ENCODE measurements around the gene CYBA. TPM values are rescaled to one million over a fixed set of nuclear protein-coding genes. Genes with fewer than 3 reads are reported as not detected.

CYBA gene
- total RNA-seq, 1 donor from 2014 or later: 222 TPM

DNA sequence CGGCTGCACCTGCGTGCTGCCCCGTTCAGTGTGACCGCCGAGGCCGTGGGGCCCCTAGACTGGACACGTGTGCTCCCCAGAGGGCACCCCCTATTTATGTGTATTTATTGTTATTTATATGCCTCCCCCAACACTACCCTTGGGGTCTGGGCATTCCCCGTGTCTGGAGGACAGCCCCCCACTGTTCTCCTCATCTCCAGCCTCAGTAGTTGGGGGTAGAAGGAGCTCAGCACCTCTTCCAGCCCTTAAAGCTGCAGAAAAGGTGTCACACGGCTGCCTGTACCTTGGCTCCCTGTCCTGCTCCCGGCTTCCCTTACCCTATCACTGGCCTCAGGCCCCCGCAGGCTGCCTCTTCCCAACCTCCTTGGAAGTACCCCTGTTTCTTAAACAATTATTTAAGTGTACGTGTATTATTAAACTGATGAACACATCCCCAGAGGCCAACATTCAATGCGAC is 10.8 kb downstream of the CYBA start:
- H3K27ac Mint-ChIP-seq: no peak overlapping the region

GRCh38 chr16:88639231-88640038 is 11.4 kb downstream of the CYBA start:
- Mint-ChIP-seq H3K36me3 (ENCODE audit: low read depth) (peaks cover 16% of the 10 kb centered on the region), H3K4me3 (no peak overlapping the region), H3K27ac (no peak overlapping the region), H3K9me3 (no peaks in the 10 kb centered on the region), H3K27me3 (peaks cover 25% of the 10 kb centered on the region), H3K4me1 (peaks cover 21% of the 10 kb centered on the region)
- DNase-seq: peak; percentile 67
- intact Hi-C loops (cut with micrococcal nuclease): loop anchor here (5.0 kb wide), 1 partner anchor 63 kb away; no protein-coding TSS in a partner anchor

More for the DNA sequence above, 10.8 kb downstream of the CYBA start:
- Mint-ChIP-seq H3K4me3 (no peak overlapping the region), H3K27me3 (peaks cover 25% of the 10 kb centered on the region), H3K36me3 (ENCODE audit: low read depth) (peaks cover 22% of the 10 kb centered on the region), H3K9me3 (no peaks in the 10 kb centered on the region), H3K4me1 (peaks cover 20% of the 10 kb centered on the region)
- intact Hi-C loops (cut with micrococcal nuclease): no loop called here
- no peak for DNase-seq

DNA sequence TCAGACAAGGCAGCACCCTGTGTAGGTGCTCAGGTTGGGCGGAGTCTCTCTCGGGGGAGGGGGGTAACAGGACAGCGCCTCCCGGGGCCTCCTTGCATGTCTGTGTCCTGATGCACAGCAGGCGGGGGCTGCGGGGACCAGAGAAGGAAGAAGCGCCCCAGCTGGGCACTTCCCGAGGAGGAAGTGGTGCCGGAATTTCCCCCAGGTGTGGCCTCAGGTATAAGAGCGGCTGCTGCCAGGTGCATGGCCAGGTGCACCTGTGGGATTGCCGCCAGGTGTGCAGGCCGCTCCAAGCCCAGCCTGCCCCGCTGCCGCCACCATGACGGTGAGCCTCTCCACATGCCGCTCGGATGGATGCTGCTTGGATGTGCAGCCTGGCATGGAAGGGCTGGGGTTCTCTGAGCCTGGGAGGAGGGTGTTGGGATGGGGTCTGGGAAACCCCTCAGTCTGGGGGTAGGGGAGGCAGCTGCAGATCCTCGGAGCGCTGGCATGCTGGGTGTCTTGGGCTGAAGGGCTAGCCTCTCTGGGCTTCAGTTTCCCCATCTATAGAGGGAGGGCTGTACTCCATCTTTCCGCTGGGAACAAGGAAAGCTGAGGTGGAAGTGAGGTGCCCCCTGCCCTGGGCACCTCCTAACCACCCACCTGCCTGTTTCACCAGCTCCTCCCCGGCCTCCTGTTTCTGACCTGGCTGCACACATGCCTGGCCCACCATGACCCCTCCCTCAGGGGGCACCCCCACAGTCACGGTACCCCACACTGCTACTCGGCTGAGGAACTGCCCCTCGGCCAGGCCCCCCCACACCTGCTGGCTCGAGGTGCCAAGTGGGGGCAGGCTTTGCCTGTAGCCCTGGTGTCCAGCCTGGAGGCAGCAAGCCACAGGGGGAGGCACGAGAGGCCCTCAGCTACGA is 12.3 kb downstream of the CYBA start, which contains the start of gene IL17C:
Gene IL17C, plus strand, starts transcription at position 250 of the 908 bp plus-strand sequence. Its CDS starts 70 bp downstream, at position 320.
- intact Hi-C loops (cut with micrococcal nuclease): loop anchor here (5.0 kb wide), 1 partner anchor 64 kb away; no protein-coding TSS in a partner anchor
- DNase-seq: no peak
- Mint-ChIP-seq H3K9me3 (no peaks in the 10 kb centered on the region), H3K4me3 (no peak within 1 kb of the TSS), H3K27me3 (peaks cover 25% of the 10 kb centered on the region), H3K36me3 (ENCODE audit: low read depth) (peaks cover 8% of the 10 kb centered on the region), H3K27ac (peak within 1 kb of the TSS; percentile 8), H3K4me1 (peaks cover 24% of the 10 kb centered on the region)

DNA sequence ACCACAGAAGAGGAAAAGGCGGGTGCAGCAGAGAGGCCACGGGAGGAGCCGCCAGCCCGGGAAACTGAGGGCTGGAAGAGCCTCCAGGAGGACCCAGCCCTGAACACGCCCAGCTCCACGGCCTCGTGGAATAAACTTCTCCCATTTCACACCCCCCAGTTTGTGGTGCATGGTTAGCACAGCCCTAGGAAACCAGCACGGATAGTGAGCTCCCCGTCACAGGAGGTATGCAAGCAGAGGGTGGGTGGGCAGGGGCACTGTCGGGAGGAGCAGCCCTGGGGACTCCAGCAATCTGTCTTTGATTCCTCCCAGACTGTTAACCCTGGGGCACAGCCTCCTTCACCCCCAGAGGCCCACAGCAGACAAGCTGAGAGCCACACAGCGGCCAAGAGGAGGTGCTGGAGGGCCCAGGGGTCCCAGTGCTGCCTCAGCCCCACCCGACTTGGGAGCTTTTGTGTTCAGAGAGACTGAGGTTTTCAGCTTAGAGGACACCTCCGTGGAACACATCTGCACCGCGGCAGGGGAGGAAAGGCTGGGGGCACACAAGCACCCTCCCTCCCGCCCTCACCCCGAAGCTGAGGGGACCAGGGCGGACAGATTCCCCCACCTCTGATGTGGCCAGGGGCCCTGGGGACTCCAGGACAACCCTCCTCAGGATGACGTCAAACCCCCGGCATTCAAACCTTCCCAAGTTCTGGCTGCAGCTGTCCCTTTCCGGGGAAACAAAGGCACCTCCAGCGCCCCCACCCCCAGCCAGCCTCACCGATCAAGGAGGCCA is 14.2 kb downstream of the CYBA start:
- intact Hi-C loops (cut with micrococcal nuclease): loop anchor here (5.0 kb wide), 1 partner anchor 66 kb away; no protein-coding TSS in a partner anchor
- Mint-ChIP-seq H3K27me3 (peaks cover 25% of the 10 kb centered on the region), H3K4me1 (peaks cover 23% of the 10 kb centered on the region), H3K36me3 (ENCODE audit: low read depth) (peaks cover 4% of the 10 kb centered on the region), H3K9me3 (no peaks in the 10 kb centered on the region), H3K27ac (peak overlapping the region; percentile 8), H3K4me3 (peak overlapping the region; percentile 8)
- DNase-seq: no peak

GRCh38 chr16:88635671-88636319 is 15.1 kb downstream of the CYBA start:
- no peaks in the 10 kb centered on the region for H3K9me3 Mint-ChIP-seq
- peaks cover 23% of the 10 kb centered on the region for H3K27me3 Mint-ChIP-seq
- peak overlapping the region; percentile 74 for H3K27ac Mint-ChIP-seq
- peaks cover 10% of the 10 kb centered on the region for H3K36me3 Mint-ChIP-seq (ENCODE audit: low read depth)
- peak overlapping the region; percentile 59 for H3K4me3 Mint-ChIP-seq
- DNase-seq: no peak
- intact Hi-C loops (cut with micrococcal nuclease): loop anchor here (2.0 to 5.0 kb wide), 2 partner anchors 15 to 67 kb away; partner anchors contain the start of gene CYBA
- peaks cover 23% of the 10 kb centered on the region for H3K4me1 Mint-ChIP-seq

DNA sequence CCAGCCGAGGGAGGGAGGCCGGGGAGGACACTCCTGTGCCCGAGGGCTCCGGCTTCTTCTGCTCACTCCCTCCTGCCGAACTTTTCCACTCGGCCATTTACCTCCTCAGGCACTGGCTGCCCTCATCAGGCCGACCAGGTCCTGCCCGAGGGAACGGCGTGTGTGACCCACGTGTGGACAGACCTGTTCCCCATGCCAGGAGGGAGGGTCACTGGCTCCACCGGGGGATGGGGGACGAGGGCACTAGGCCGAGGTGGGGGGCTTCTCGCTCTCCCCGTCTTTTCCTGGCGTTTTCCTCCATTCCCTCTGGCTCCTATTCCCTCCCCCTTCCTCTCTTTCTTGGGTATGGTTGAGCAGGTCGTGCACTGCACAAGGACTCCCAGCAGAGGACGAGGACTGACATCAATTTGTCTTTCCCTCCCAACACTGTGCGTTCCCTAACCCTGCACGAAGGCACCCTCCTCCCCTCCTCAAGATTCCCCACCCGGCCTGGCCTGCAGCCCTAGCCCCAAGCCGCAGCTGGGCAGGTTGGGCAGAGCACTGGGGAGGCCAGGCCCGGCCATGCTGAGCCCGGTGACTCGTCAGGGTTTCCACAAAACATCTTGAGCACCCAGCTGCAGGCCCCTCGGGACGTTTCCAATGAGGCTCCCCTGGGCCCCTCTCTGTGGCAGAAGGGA is 15.7 kb downstream of the CYBA start:
- intact Hi-C loops (cut with micrococcal nuclease): loop anchor here (2.0 to 5.0 kb wide), 2 partner anchors 16 to 67 kb away; partner anchors contain the start of gene CYBA
- peaks cover 21% of the 10 kb centered on the region for H3K4me1 Mint-ChIP-seq
- no peak for DNase-seq
- H3K36me3 Mint-ChIP-seq (ENCODE audit: low read depth): peaks cover 10% of the 10 kb centered on the region
- peaks cover 18% of the 10 kb centered on the region for H3K27me3 Mint-ChIP-seq
- H3K9me3 Mint-ChIP-seq: no peaks in the 10 kb centered on the region
- H3K27ac Mint-ChIP-seq: peak overlapping the region; percentile 34
- H3K4me3 Mint-ChIP-seq: peak overlapping the region; percentile 79

DNA sequence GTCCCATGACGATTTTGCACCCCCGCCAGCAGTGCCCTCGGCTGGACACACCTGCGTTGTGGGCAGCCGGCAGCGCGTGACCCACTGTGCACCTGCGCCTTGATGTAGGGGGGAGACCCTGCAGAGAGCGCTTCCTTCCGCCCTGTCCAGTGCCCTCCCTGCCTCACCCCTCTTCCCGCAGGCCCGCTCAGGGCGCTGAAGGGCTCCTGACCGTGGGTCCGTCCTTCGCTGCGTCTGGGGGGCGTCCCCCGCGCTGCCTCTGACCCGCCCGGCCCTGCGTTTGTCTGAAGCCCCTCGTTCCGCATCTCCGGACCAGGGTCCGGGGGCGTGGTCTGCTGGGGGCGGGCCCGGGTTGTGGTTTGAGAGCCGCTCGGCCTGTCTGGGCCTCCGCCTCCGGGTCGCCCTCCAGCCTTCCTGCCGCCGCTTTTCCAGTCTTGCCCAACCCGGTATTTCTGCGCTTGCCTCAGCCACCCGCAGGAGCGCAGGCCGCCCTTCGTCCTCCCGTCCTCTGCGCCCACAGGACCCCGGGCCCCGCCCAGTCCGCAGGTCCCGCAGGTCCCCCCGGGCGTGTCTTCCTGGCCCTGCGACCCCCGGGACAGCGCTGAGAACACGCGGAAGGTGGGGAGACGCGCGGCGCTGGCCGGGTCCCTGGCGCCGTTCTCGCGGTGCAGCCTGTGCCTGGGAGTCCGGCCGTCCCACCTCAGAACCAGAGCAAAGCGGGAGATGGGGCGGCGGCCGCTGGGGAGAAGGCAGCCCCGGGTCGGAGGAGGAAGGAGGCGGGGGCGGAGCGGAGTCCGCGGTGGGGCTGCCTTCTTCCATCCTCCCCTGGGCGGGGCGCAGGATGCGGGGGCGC is 16.5 kb downstream of the CYBA start:
- peaks cover 20% of the 10 kb centered on the region for H3K4me1 Mint-ChIP-seq
- DNase-seq: peak; percentile 91
- H3K4me3 Mint-ChIP-seq: peak overlapping the region; percentile 79
- H3K36me3 Mint-ChIP-seq (ENCODE audit: low read depth): peaks cover 14% of the 10 kb centered on the region
- intact Hi-C loops (cut with micrococcal nuclease): loop anchor here (2.0 kb wide), 1 partner anchor 16 kb away; the partner anchor contains the start of gene CYBA
- peaks cover 14% of the 10 kb centered on the region for H3K27me3 Mint-ChIP-seq
- peak overlapping the region; percentile 48 for H3K27ac Mint-ChIP-seq
- H3K9me3 Mint-ChIP-seq: no peaks in the 10 kb centered on the region

- DNase-seq: peak; percentile 76
- peaks cover 15% of the 10 kb centered on the region for H3K36me3 Mint-ChIP-seq (ENCODE audit: low read depth)
- intact Hi-C loops (cut with micrococcal nuclease): loop anchor here (2.0 kb wide), 1 partner anchor 17 kb away; the partner anchor contains the start of gene CYBA
- no peaks in the 10 kb centered on the region for H3K9me3 Mint-ChIP-seq
- peaks cover 14% of the 10 kb centered on the region for H3K27me3 Mint-ChIP-seq
- H3K27ac Mint-ChIP-seq: peak overlapping the region; percentile 41
- H3K4me3 Mint-ChIP-seq: peak overlapping the region; percentile 56
- H3K4me1 Mint-ChIP-seq: peaks cover 20% of the 10 kb centered on the region
Measured at GRCh38 chr16:88633684-88634140, 17.1 kb downstream of the CYBA start.

DNA sequence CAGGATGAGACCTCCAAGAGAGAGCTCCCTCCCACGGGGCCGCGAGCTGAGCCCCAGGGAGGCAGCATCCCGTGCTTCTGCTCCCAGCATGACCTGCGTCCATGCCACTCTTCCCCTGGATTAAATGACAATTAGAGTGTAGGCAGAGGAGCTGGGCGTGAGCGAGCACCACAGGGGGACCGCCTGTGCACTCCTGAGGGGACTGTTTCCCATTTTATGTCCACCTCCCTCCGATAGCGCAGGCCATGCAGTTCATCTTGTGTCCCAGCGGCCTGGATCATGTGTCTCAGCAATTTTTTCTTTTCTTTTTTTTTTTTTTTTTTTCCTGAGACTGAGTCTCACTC is 18.3 kb downstream of the CYBA start:
- DNase-seq: peak; percentile 51
- Mint-ChIP-seq H3K27me3 (peaks cover 5% of the 10 kb centered on the region), H3K36me3 (ENCODE audit: low read depth) (peaks cover 19% of the 10 kb centered on the region), H3K4me1 (peaks cover 18% of the 10 kb centered on the region), H3K4me3 (no peak overlapping the region), H3K27ac (no peak overlapping the region), H3K9me3 (no peaks in the 10 kb centered on the region)
- intact Hi-C loops (cut with micrococcal nuclease): no loop called here

GRCh38 chr16:88631920-88632586 is 18.8 kb downstream of the CYBA start:
- Mint-ChIP-seq H3K9me3 (no peaks in the 10 kb centered on the region), H3K27ac (no peak overlapping the region), H3K36me3 (ENCODE audit: low read depth) (peaks cover 22% of the 10 kb centered on the region), H3K27me3 (peaks cover under 1% of the 10 kb centered on the region), H3K4me3 (no peak overlapping the region), H3K4me1 (peaks cover 13% of the 10 kb centered on the region)
- intact Hi-C loops (cut with micrococcal nuclease): no loop called here
- peak; percentile 51 for DNase-seq

- Mint-ChIP-seq H3K4me3 (no peak overlapping the region), H3K36me3 (ENCODE audit: low read depth) (peaks cover 28% of the 10 kb centered on the region), H3K9me3 (no peaks in the 10 kb centered on the region), H3K27me3 (no peaks in the 10 kb centered on the region), H3K27ac (no peak overlapping the region), H3K4me1 (peaks cover 12% of the 10 kb centered on the region)
- intact Hi-C loops (cut with micrococcal nuclease): no loop called here
- no peak for DNase-seq
Measured at GRCh38 chr16:88631384-88631783, 19.5 kb downstream of the CYBA start.

All from activated CD4-positive, alpha-beta T cell treated with anti-CD3 and anti-CD28 coated beads, Interleukin-2, amount 10 ng/mL, durations not matched to agents 24 days and 14 days (primary cell).